HepG2 (cell line): ENCODE data around the gene TNNT1. TPM values are rescaled to one million over a fixed set of nuclear protein-coding genes. Genes with fewer than 3 reads are reported as not detected.

Experiments
- ATAC-seq: fragments of 200-7000 bp; cut with Tn5 transposase; 3 replicates; pipeline ENCODE4 v1.9.1; 2020; ENCODE audit warnings: mild to moderate bottlenecking, moderate library complexity
- BruUV-seq: library from RNA; stranded (reverse); fragments of 400-500 nt; replicated peaks from 2 replicates; lab custom pipeline; 2021; lab: Mats Ljungman, UMichigan
- CTCF ChIA-PET: fragments of 300-600 bp; formaldehyde crosslinking; extraction: SDS; loops from one replicate; lab custom pipeline; 2021; ENCODE audit warnings: low total read pairs, inconsistent platforms, low intra/inter-chr PET ratio; lab: Yijun Ruan, JAX
- POLR2A ChIA-PET: fragments of 350-600 bp; sonication (Branson Sonifier 250); formaldehyde crosslinking; loops from one replicate; lab custom pipeline; 2020; ENCODE audit warnings: antibody characterized with exemption, inconsistent platforms; lab: Yijun Ruan, JAX
- DNase-seq: peaks from one replicate; pipeline ENCODE4 v3.0.0-alpha.2; 2015; ENCODE audit warnings: low spot score
- FAIRE-seq: peaks from 3 replicates; lab custom pipeline; 2011; peaks lifted over from hg19 to GRCh38; lab: Jason Lieb, UNC
- H2AFZ ChIP-seq: one replicate; pipeline ENCODE4 v1.6.1; 2011; ENCODE audit warnings: low read length, inconsistent platforms
- H3K27ac ChIP-seq: fragments of 300-600 bp; 3 replicates; pipeline ENCODE4 v1.8.0; 2011; ENCODE audit warnings: mixed run types, mild to moderate bottlenecking, mixed read lengths, low read length, inconsistent platforms; ENCODE audit not compliant: insufficient read depth; ENCODE audit errors: extremely low read length
- H3K27me3 ChIP-seq, 2 experiments: fragments of 200-600 bp in 1 of 2; 2 replicates in 1 of 2; 3 replicates in 1 of 2; pipeline versions ENCODE4 v1.6.0 to v1.8.0; 2011; ENCODE audit warnings: low read length in 2 of 2, mild to moderate bottlenecking in 2 of 2, moderate library complexity in 2 of 2, inconsistent platforms in 1 of 2; ENCODE audit not compliant: insufficient read depth in 2 of 2, control insufficient read depth in 1 of 2
- H3K36me3 ChIP-seq, 2 experiments: fragments of 200-600 bp in 1 of 2; replicated peaks in 1 of 2; 2 replicates in 1 of 2; 3 replicates in 1 of 2; pipeline versions ENCODE4 v1.5.1 to v1.8.0; 2011; ENCODE audit warnings: low read length in 2 of 2, inconsistent platforms in 1 of 2; ENCODE audit not compliant: insufficient read depth in 2 of 2, control insufficient read depth in 1 of 2
- H3K4me1 ChIP-seq: 2 replicates; pipeline ENCODE4 v1.5.1; 2012; ENCODE audit warnings: low read length, inconsistent platforms; ENCODE audit not compliant: insufficient read depth
- H3K4me2 ChIP-seq: 2 replicates; pipeline ENCODE4 v1.6.0; 2011; ENCODE audit warnings: low read depth, low read length, inconsistent platforms
- H3K4me3 ChIP-seq, 3 experiments: fragments of 200-600 bp in 1 of 3; sonication (generic), shearing (Covaris generic) in 1 of 3; replicated peaks in 1 of 3; 2 replicates each; pipeline ENCODE4 v1.5.1; 2011 to 2016; ENCODE audit warnings: low read length in 3 of 3, inconsistent platforms in 2 of 3, low read depth in 2 of 3, mild to moderate bottlenecking in 2 of 3, control low read depth in 1 of 3, mixed read lengths in 1 of 3; ENCODE audit not compliant: insufficient read depth in 1 of 3
- H3K79me2 ChIP-seq: one replicate; pipeline ENCODE4 v1.6.1; 2011; ENCODE audit warnings: low read length, inconsistent platforms; ENCODE audit not compliant: insufficient read depth
- H3K9ac ChIP-seq: 2 replicates; pipeline ENCODE4 v1.6.0; 2011; ENCODE audit warnings: mild to moderate bottlenecking, low read depth, low read length, inconsistent platforms; ENCODE audit not compliant: insufficient read depth
- H3K9me3 ChIP-seq: 2 replicates; pipeline ENCODE4 v1.5.1; 2012; ENCODE audit warnings: mild to moderate bottlenecking, low read length
- H4K20me1 ChIP-seq: 2 replicates; pipeline ENCODE4 v1.6.0; 2011; ENCODE audit warnings: inconsistent platforms, mild to moderate bottlenecking, low read length, moderate library complexity; ENCODE audit not compliant: insufficient read depth
- AGO2 ChIP-seq: fragments of 200-400 bp; formaldehyde crosslinking; optimal IDR thresholded peaks from 2 replicates; pipeline ENCODE3; 2017; ENCODE audit warnings: mild to moderate bottlenecking, low read depth, low read length, moderate library complexity
- POLR2A ChIP-seq, 2 experiments: IDR thresholded peaks; 2 replicates each; pipeline ENCODE4 v1.6.1; 2011; ENCODE audit warnings: low read depth in 2 of 2, low read length in 2 of 2, mild to moderate bottlenecking in 1 of 2, moderate library complexity in 1 of 2; ENCODE audit not compliant: insufficient read depth in 1 of 2
- WGBS: methylation state at CpG from one replicate; pipeline ENCODE4 v1.1.6; 2017; ENCODE audit warnings: low lambda C conversion rate; 5-methylcytosine and 5-hydroxymethylcytosine counted together
- in situ Hi-C: cut with HindIII; loops from 2 replicates; pipeline ENCODE4 v1.10.0; 2017; ENCODE audit warnings: low pct_unique_long_range_greater_than_20kb; ENCODE audit not compliant: extremely low pct_ligation_motif_present
- intact Hi-C: fragments of 100-400 bp; cut with micrococcal nuclease; formaldehyde crosslinking; loops from one replicate; pipeline ENCODE4 v1.10.0; 2022; ENCODE audit not compliant: unreplicated experiment
- polyA plus RNA-seq, 8 experiments: library from polyadenylated mRNA; depleted of rRNA in 3 of 8; stranded (reverse) in 7 of 8; unstranded in 1 of 8; fragments of >200 nt; fragmentation: Illumina TruSeq in 4 of 8; extraction: Trizol in 4 of 8; gene quantifications; 2 replicates each; pipeline versions ENCODE4 v1.2.1 to v1.2.3, GENCODE V29; 2011 to 2016; ENCODE audit warnings: low read depth in 4 of 8, missing spikeins in 1 of 8, mixed read lengths in 1 of 8; ENCODE audit not compliant: insufficient read depth in 1 of 8
- total RNA-seq, 5 experiments: library from RNA; depleted of rRNA; stranded (reverse); fragments of >200 nt; fragmentation: Illumina TruSeq; extraction: Trizol; gene quantifications; 2 replicates each; pipeline ENCODE4 v1.2.3, GENCODE V29; 2016; ENCODE audit warnings: low read depth in 1 of 5
- TF ChIP-seq, protein P1 (sequence below): sonication (generic); formaldehyde crosslinking; IDR thresholded peaks from 2 replicates; pipeline ENCODE4 v1.5.0; 2020; ENCODE audit warnings: missing genetic modification reagents
- TF ChIP-seq, protein P2 (sequence below): IDR thresholded peaks from 2 replicates; pipeline ENCODE4 v1.6.1; 2018; ENCODE audit warnings: missing genetic modification reagents

Gene TNNT1
- total and polyA plus RNA-seq, 2 of the 13 experiments (the other 11 are each of a cell fraction or from before 2014, with no cell fraction given) = 1.3 to 2.4 TPM

DNA sequence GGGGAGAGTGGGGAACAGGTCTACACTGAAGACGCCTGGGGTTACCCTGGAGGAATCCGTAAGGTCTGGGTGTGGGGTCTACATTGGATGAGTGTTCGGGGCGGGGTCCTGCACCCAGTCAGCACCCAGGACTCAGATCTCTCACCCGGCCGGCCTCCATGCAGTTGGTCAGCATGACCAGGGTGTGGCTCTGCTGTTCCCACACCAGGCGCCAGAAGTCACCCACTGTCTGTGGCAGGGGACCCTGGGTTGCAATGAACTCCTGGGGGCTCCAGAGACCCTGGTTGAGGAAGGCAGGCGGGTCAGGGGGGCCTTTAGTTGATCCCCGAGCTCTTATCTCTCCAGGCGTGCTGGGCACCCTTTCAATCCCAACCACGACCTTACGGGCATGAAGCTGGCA, 37.1 kb upstream of the TNNT1 start:
- no peaks in the 10 kb centered on the region for H3K79me2 ChIP-seq
- H2AFZ ChIP-seq = no peak overlapping the region
- H4K20me1 ChIP-seq = 0 out of 2 replicates have a peak, but pooled peaks cover under 1% of the 10 kb centered on the region
- FAIRE-seq = no peak
- BruUV-seq = no TSS peak
- POLR2A ChIA-PET = no interaction called here
- H3K27ac ChIP-seq = no peak overlapping the region
- no peak overlapping the region for H3K4me2 ChIP-seq
- peaks cover 0 to 5% of the 10 kb centered on the region in 2 experiments; a peak in 2 of 5 replicates for H3K36me3 ChIP-seq
- no peak overlapping the region for H3K9ac ChIP-seq
- peak; percentile 33 for ATAC-seq
- in situ Hi-C loops = no loop called here
- CTCF ChIA-PET = no interaction called here
- H3K4me3 ChIP-seq = no peak overlapping the region
- H3K27me3 ChIP-seq = no peaks in the 10 kb centered on the region
- no peaks in the 10 kb centered on the region for H3K4me1 ChIP-seq
- intact Hi-C loops = no loop called here
- no peak for DNase-seq
- peak; percentile 33 for TF ChIP-seq AGO2
- TF ChIP-seq, protein P1, sequence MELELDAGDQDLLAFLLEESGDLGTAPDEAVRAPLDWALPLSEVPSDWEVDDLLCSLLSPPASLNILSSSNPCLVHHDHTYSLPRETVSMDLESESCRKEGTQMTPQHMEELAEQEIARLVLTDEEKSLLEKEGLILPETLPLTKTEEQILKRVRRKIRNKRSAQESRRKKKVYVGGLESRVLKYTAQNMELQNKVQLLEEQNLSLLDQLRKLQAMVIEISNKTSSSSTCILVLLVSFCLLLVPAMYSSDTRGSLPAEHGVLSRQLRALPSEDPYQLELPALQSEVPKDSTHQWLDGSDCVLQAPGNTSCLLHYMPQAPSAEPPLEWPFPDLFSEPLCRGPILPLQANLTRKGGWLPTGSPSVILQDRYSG (CRISPR knock-in tag) = no peak
- H3K9me3 ChIP-seq = no peaks in the 10 kb centered on the region
- 89% methylated on average over 4 of the region's 12 CpGs for WGBS

DNA sequence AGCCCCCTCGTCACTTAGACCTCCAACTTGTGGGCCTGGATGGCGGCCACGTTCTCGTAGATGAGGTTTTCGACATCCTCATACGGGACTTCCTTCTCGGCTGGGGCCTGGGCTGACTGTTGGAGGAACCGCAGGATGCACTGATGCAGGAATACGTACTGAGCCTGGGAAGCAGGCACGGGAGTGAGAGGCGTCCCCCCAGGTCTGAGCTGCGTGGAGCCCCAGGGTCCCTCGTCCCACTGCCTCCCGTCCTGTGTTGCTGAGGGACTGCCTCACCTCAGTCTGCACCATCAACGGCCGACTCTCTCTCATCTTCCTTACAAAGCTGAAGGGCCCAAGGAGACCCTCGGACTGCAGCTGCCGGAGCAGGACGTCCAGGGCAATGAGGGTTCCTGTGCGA, 32.7 kb upstream of the TNNT1 start:
- Histone ChIP-seq H3K9ac (no peak overlapping the region), H3K36me3 (peaks cover 0 to 6% of the 10 kb centered on the region in 2 experiments; a peak in 3 of 5 replicates), H3K9me3 (no peaks in the 10 kb centered on the region), H4K20me1 (peaks cover 13% of the 10 kb centered on the region; the same call in 1 of the 2 replicates), H2AFZ (no peak overlapping the region), H3K4me3 (no peak overlapping the region)
- CTCF ChIA-PET = no interaction called here
- ATAC-seq = no peak
- WGBS = 96% methylated on average over 19 of the region's 20 CpGs
- POLR2A ChIA-PET = interaction anchor here (2.8 kb wide), 1 partner anchor 25 kb away, joined by 9 read pairs; no protein-coding TSS in a partner anchor
- BruUV-seq = no TSS peak
- intact Hi-C loops = no loop called here
- TF ChIP-seq POLR2A (IDR thresholded peaks at IDR 0.05; ENCODE audit: insufficient read depth in 1 of 2, low read depth in 2 of 2, low read length in 2 of 2) = 0 out of 4 replicates have a peak, but pooled peaks of 1 of the 2 experiments have one; percentile 32
- TF ChIP-seq, protein P2, sequence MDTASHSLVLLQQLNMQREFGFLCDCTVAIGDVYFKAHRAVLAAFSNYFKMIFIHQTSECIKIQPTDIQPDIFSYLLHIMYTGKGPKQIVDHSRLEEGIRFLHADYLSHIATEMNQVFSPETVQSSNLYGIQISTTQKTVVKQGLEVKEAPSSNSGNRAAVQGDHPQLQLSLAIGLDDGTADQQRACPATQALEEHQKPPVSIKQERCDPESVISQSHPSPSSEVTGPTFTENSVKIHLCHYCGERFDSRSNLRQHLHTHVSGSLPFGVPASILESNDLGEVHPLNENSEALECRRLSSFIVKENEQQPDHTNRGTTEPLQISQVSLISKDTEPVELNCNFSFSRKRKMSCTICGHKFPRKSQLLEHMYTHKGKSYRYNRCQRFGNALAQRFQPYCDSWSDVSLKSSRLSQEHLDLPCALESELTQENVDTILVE (CRISPR knock-in tag) = no peak
- TF ChIP-seq, all 625 proteins: peak for 1
- H3K4me1 ChIP-seq = peaks cover 15% of the 10 kb centered on the region
- FAIRE-seq (no peak), DNase-seq (no peak)
- in situ Hi-C loops = no loop called here
- H3K27ac ChIP-seq = no peak overlapping the region
- H3K4me2 ChIP-seq = no peak overlapping the region
- H3K27me3 ChIP-seq = peaks cover 0 to 14% of the 10 kb centered on the region in 2 experiments; a peak in 3 of 5 replicates
- no peaks in the 10 kb centered on the region for H3K79me2 ChIP-seq
